GM21723 (cell line): ENCODE results near the gene HPCAL1.
"Not testable (repeated sequence)": the region's sequence is repeated elsewhere in the genome, so short reads cannot be mapped to it uniquely, and the experiment has no call there.

Experiments used
- ATAC-seq: cut with Tn5 transposase; IDR thresholded peaks from one replicate; pipeline ENCODE4 v1.9.1; 2021; ENCODE audit warnings: mild to moderate bottlenecking, moderate library complexity; ENCODE audit not compliant: unreplicated experiment

The HPCAL1 gene

GRCh38 chr2:10283106-10284062, 19.3 kb upstream of the HPCAL1 start:
- no peak for ATAC-seq

GRCh38 chr2:10284108-10284870, 18.4 kb upstream of the HPCAL1 start:
- ATAC-seq = no peak

- ATAC-seq = no peak
Observed at GRCh38 chr2:10285191-10285555, 17.5 kb upstream of the HPCAL1 start.

- no peak for ATAC-seq
Observed at GRCh38 chr2:10285556-10286198, 17.0 kb upstream of the HPCAL1 start.

- no peak for ATAC-seq
Observed at GRCh38 chr2:10286216-10287037, 16.3 kb upstream of the HPCAL1 start.

- no peak for ATAC-seq
Observed at GRCh38 chr2:10287761-10288160, 14.9 kb upstream of the HPCAL1 start.

- ATAC-seq = no peak
Observed at GRCh38 chr2:10288606-10289005, 14.1 kb upstream of the HPCAL1 start.

- ATAC-seq = no peak
Observed at GRCh38 chr2:10289352-10289751, 13.4 kb upstream of the HPCAL1 start.

- no peak for ATAC-seq
Observed at GRCh38 chr2:10289891-10290290, 12.8 kb upstream of the HPCAL1 start.

GRCh38 chr2:10291376-10291775, 11.3 kb upstream of the HPCAL1 start:
- not testable (repeated sequence) for ATAC-seq

GRCh38 chr2:10292033-10292432, 10.7 kb upstream of the HPCAL1 start:
- no peak for ATAC-seq

GRCh38 chr2:10293603-10294002, 9.1 kb upstream of the HPCAL1 start:
- ATAC-seq = no peak

- ATAC-seq = no peak
Observed at GRCh38 chr2:10294077-10294476, 8.6 kb upstream of the HPCAL1 start.

GRCh38 chr2:10295649-10296048, 7.1 kb upstream of the HPCAL1 start:
- not testable (repeated sequence) for ATAC-seq

GRCh38 chr2:10296142-10296541, 6.6 kb upstream of the HPCAL1 start:
- no peak for ATAC-seq

- ATAC-seq = no peak
Observed at GRCh38 chr2:10297191-10297830, 5.4 kb upstream of the HPCAL1 start.

GRCh38 chr2:10297959-10298531, 4.7 kb upstream of the HPCAL1 start:
- no peak for ATAC-seq

GRCh38 chr2:10298777-10299176, 3.9 kb upstream of the HPCAL1 start:
- not testable (repeated sequence) for ATAC-seq

- no peak for ATAC-seq
Observed at GRCh38 chr2:10300328-10300920, 2.3 kb upstream of the HPCAL1 start.
